Measurements from ENCODE around the gene HLA-B.

DNA sequence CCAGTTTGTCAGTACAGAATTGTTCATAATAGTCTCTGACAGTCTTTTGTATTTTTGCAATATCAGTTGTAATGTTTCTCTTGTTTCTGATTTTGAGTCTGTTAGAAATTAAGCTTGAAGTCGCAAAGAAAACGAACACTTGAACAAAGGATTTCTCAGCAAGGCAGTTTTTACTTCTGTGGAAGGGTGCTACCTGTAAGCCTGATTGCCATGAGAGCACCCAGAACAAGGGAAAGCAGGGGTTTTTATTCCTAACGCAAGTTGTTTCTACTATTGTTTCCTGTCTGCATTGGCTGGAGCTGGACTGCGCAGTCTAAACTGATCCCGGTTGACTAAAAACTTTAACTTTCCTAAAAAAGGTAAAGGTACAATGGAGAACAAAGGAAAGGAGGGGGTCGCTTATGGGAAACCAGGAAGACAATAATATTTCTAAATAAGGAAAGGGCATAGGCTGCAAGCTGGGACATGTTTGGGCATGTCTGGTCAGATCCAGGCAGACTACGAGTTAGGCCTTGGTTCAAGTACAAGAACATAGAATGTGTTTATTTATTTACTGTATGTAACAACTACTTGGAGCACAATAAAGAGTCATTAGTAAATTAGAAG, 28.5 kb downstream of the HLA-B start:
- TF ChIP-seq, protein P1, sequence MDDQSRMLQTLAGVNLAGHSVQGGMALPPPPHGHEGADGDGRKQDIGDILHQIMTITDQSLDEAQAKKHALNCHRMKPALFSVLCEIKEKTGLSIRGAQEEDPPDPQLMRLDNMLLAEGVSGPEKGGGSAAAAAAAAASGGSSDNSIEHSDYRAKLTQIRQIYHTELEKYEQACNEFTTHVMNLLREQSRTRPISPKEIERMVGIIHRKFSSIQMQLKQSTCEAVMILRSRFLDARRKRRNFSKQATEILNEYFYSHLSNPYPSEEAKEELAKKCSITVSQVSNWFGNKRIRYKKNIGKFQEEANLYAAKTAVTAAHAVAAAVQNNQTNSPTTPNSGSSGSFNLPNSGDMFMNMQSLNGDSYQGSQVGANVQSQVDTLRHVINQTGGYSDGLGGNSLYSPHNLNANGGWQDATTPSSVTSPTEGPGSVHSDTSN (CRISPR knock-in tag; IDR thresholded peaks at IDR 0.05), result no peak
- TF ChIP-seq, protein P2, sequence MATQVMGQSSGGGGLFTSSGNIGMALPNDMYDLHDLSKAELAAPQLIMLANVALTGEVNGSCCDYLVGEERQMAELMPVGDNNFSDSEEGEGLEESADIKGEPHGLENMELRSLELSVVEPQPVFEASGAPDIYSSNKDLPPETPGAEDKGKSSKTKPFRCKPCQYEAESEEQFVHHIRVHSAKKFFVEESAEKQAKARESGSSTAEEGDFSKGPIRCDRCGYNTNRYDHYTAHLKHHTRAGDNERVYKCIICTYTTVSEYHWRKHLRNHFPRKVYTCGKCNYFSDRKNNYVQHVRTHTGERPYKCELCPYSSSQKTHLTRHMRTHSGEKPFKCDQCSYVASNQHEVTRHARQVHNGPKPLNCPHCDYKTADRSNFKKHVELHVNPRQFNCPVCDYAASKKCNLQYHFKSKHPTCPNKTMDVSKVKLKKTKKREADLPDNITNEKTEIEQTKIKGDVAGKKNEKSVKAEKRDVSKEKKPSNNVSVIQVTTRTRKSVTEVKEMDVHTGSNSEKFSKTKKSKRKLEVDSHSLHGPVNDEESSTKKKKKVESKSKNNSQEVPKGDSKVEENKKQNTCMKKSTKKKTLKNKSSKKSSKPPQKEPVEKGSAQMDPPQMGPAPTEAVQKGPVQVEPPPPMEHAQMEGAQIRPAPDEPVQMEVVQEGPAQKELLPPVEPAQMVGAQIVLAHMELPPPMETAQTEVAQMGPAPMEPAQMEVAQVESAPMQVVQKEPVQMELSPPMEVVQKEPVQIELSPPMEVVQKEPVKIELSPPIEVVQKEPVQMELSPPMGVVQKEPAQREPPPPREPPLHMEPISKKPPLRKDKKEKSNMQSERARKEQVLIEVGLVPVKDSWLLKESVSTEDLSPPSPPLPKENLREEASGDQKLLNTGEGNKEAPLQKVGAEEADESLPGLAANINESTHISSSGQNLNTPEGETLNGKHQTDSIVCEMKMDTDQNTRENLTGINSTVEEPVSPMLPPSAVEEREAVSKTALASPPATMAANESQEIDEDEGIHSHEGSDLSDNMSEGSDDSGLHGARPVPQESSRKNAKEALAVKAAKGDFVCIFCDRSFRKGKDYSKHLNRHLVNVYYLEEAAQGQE (tag by site-specific recombination; IDR thresholded peaks at IDR 0.05), result no peak

Measured in HEK293 (cell line).